HepG2 (cell line): ENCODE measurements around the gene RPL31. TPM values are rescaled to one million over a fixed set of nuclear protein-coding genes. Genes with fewer than 3 reads are reported as not detected.

Experiments used
- ARNT ChIP-seq: fragments of 450-650 bp; IDR thresholded peaks from 2 replicates; pipeline ENCODE4 v1.6.1; 2017
- ATM ChIP-seq: fragments of 450-650 bp; IDR thresholded peaks from 2 replicates; pipeline ENCODE4 v1.7.1; 2017; ENCODE audit warnings: mild to moderate bottlenecking, borderline replicate concordance
- BRCA1 ChIP-seq: sonication (generic); formaldehyde crosslinking; IDR thresholded peaks from 2 replicates; pipeline ENCODE4 v1.4.0; 2020; ENCODE audit warnings: missing genetic modification reagents
- CTCF ChIP-seq: sonication (generic); formaldehyde crosslinking; IDR thresholded peaks from 2 replicates; pipeline ENCODE4 v1.5.0; 2020; ENCODE audit warnings: mild to moderate bottlenecking, missing genetic modification reagents, moderate library complexity
- ERF ChIP-seq: IDR thresholded peaks from 2 replicates; pipeline ENCODE4 v1.6.1; 2018; ENCODE audit warnings: missing biosample characterization, missing genetic modification reagents
- NR2F6 ChIP-seq, 2 experiments: IDR thresholded peaks; 2 replicates each; pipeline ENCODE4 v1.6.1; 2016; ENCODE audit warnings: antibody characterized with exemption in 1 of 2, mild to moderate bottlenecking in 1 of 2
- RFXANK ChIP-seq: IDR thresholded peaks from 2 replicates; pipeline ENCODE4 v1.6.1; 2016
- SNAI1 ChIP-seq: sonication (generic); formaldehyde crosslinking; IDR thresholded peaks from 2 replicates; pipeline ENCODE4 v1.5.0; 2020; ENCODE audit warnings: mild to moderate bottlenecking, missing genetic modification reagents, borderline replicate concordance
- SRF ChIP-seq: IDR thresholded peaks from 2 replicates; pipeline ENCODE4 v1.6.1; 2011; ENCODE audit warnings: mild to moderate bottlenecking, low read depth, low read length, moderate library complexity
- ZBED4 ChIP-seq: sonication (generic); formaldehyde crosslinking; IDR thresholded peaks from 2 replicates; pipeline ENCODE4 v1.4.0; 2020; ENCODE audit warnings: missing genetic modification reagents, borderline replicate concordance
- ZBTB40 ChIP-seq, 2 experiments: fragments of 450-650 bp in 1 of 2; sonication (generic) in 1 of 2; formaldehyde crosslinking in 1 of 2; IDR thresholded peaks; 2 replicates each; pipeline versions ENCODE4 v1.6.1 to v1.8.0; 2016 to 2022; ENCODE audit warnings: antibody characterized with exemption in 1 of 2, mild to moderate bottlenecking in 1 of 2, missing genetic modification reagents in 1 of 2
- ZNF557 ChIP-seq: sonication (generic); formaldehyde crosslinking; IDR thresholded peaks from 2 replicates; pipeline ENCODE4 v1.4.0; 2020; ENCODE audit warnings: missing genetic modification reagents
- ZNF577 ChIP-seq: sonication (generic); formaldehyde crosslinking; IDR thresholded peaks from 2 replicates; pipeline ENCODE4 v1.4.0; 2020; ENCODE audit warnings: mild to moderate bottlenecking, low read depth, missing genetic modification reagents, borderline replicate concordance
- ZNF597 ChIP-seq: sonication (generic); formaldehyde crosslinking; IDR thresholded peaks from 2 replicates; pipeline ENCODE4 v1.5.0; 2020; ENCODE audit warnings: missing genetic modification reagents
- polyA plus RNA-seq, 8 experiments: library from polyadenylated mRNA; depleted of rRNA in 3 of 8; stranded (reverse) in 7 of 8; unstranded in 1 of 8; fragments of >200 nt; fragmentation: Illumina TruSeq in 4 of 8; extraction: Trizol in 4 of 8; gene quantifications; 2 replicates each; pipeline versions ENCODE4 v1.2.1 to v1.2.3, GENCODE V29; 2011 to 2016; ENCODE audit warnings: low read depth in 4 of 8, missing spikeins in 1 of 8, mixed read lengths in 1 of 8; ENCODE audit not compliant: insufficient read depth in 1 of 8
- total RNA-seq, 5 experiments: library from RNA; depleted of rRNA; stranded (reverse); fragments of >200 nt; fragmentation: Illumina TruSeq; extraction: Trizol; gene quantifications; 2 replicates each; pipeline ENCODE4 v1.2.3, GENCODE V29; 2016; ENCODE audit warnings: low read depth in 1 of 5

Gene RPL31
- total and polyA plus RNA-seq, 2 of the 13 experiments (the other 11 are each of a cell fraction or from before 2014, with no cell fraction given): 3,331 to 3,582 TPM

GRCh38 chr2:101012706-101013181 is 10.7 kb downstream of the RPL31 start (continued):
- TF ChIP-seq ZNF577 (CRISPR knock-in tag): no peak
- no peak for TF ChIP-seq RFXANK (CRISPR knock-in tag)
- no peak for TF ChIP-seq ZBTB40 (IDR thresholded peaks at IDR 0.05)
- no peak for TF ChIP-seq ZBTB40 (CRISPR knock-in tag; IDR thresholded peaks at IDR 0.05)
- TF ChIP-seq CTCF (CRISPR knock-in tag): peak; percentile 85
- no peak for TF ChIP-seq ATM
- TF ChIP-seq ZNF597 (CRISPR knock-in tag): no peak
- TF ChIP-seq ZNF557 (CRISPR knock-in tag): no peak
- TF ChIP-seq NR2F6 (IDR thresholded peaks at IDR 0.05): no peak
- no peak for TF ChIP-seq NR2F6 (CRISPR knock-in tag; IDR thresholded peaks at IDR 0.05)
- TF ChIP-seq ZBED4: 0 out of 2 replicates have a peak, but pooled peaks have one; percentile 29
- no peak for TF ChIP-seq SRF
- no peak for TF ChIP-seq ARNT
- no peak for TF ChIP-seq SNAI1
- peak; percentile 56; the same call in 1 of the 2 replicates for TF ChIP-seq ERF (CRISPR knock-in tag)
- TF ChIP-seq BRCA1: no peak
